ENCODE measurements around the gene TSLP. TPM values are rescaled to one million over a fixed set of nuclear protein-coding genes. Genes with fewer than 3 reads are reported as not detected.

The TSLP gene
- 4.9 TPM for polyA plus RNA-seq (2013, experiment 1 of 2)
- 8.3 TPM for polyA plus RNA-seq (2013, experiment 2 of 2)

GRCh38 chr5:111071413-111071812 lies at the start of gene TSLP:
TSLP (plus strand) TSS chr5:111071713; CDS start chr5:111071891, 178 bp downstream.
- Histone ChIP-seq H3K9me3 (ENCODE audit: control insufficient read depth, low read length) (no peaks in the 10 kb centered on the region), H3K27ac (ENCODE audit: low read depth, low read length, severe bottlenecking) (no peak within 1 kb of the TSS), H3K4me3 (ENCODE audit: extremely low read depth, insufficient read depth, low read length, poor library complexity, severe bottlenecking) (peak within 1 kb of the TSS; percentile 22), H3K36me3 (ENCODE audit: control insufficient read depth, insufficient read depth, low read length) (no peaks in the 10 kb centered on the region), H3K4me1 (ENCODE audit: control insufficient read depth, insufficient read depth, low read length, poor library complexity, severe bottlenecking) (peaks cover 3% of the 10 kb centered on the region)
- 78 to 84% methylated on average over 1 to 4 of the region's 4 CpGs for WGBS, 2 experiments (ENCODE audit: insufficient coverage in 2 of 2)

GRCh38 chr5:111022301-111022700 lies 49.2 kb upstream of the TSLP start:
- H3K4me3 ChIP-seq (ENCODE audit: extremely low read depth, insufficient read depth, low read length, poor library complexity, severe bottlenecking): no peak overlapping the region
- no peaks in the 10 kb centered on the region for H3K9me3 ChIP-seq (ENCODE audit: control insufficient read depth, low read length)
- H3K36me3 ChIP-seq (ENCODE audit: control insufficient read depth, insufficient read depth, low read length): no peaks in the 10 kb centered on the region
- no peaks in the 10 kb centered on the region for H3K4me1 ChIP-seq (ENCODE audit: control insufficient read depth, insufficient read depth, low read length, poor library complexity, severe bottlenecking)
- 76 to 84% methylated on average over 2 to 5 of the region's 5 CpGs for WGBS, 2 experiments (ENCODE audit: insufficient coverage in 2 of 2)
- no peak overlapping the region for H3K27ac ChIP-seq (ENCODE audit: low read depth, low read length, severe bottlenecking)

GRCh38 chr5:111028865-111029264 lies 42.6 kb upstream of the TSLP start:
- Histone ChIP-seq H3K9me3 (ENCODE audit: control insufficient read depth, low read length) (no peaks in the 10 kb centered on the region), H3K4me3 (ENCODE audit: extremely low read depth, insufficient read depth, low read length, poor library complexity, severe bottlenecking) (no peak overlapping the region), H3K27ac (ENCODE audit: low read depth, low read length, severe bottlenecking) (no peak overlapping the region), H3K36me3 (ENCODE audit: control insufficient read depth, insufficient read depth, low read length) (no peaks in the 10 kb centered on the region), H3K4me1 (ENCODE audit: control insufficient read depth, insufficient read depth, low read length, poor library complexity, severe bottlenecking) (no peaks in the 10 kb centered on the region)
- no CpG with 5 or more reads among the region's 2 CpGs for WGBS, 2 experiments (ENCODE audit: insufficient coverage in 2 of 2)

GRCh38 chr5:111043712-111044506 lies 27.6 kb upstream of the TSLP start:
- H3K27ac ChIP-seq (ENCODE audit: low read depth, low read length, severe bottlenecking): peak overlapping the region; percentile 29
- H3K36me3 ChIP-seq (ENCODE audit: control insufficient read depth, insufficient read depth, low read length): no peaks in the 10 kb centered on the region
- H3K4me3 ChIP-seq (ENCODE audit: extremely low read depth, insufficient read depth, low read length, poor library complexity, severe bottlenecking): no peak overlapping the region
- H3K4me1 ChIP-seq (ENCODE audit: control insufficient read depth, insufficient read depth, low read length, poor library complexity, severe bottlenecking): peaks cover 7% of the 10 kb centered on the region
- no peaks in the 10 kb centered on the region for H3K9me3 ChIP-seq (ENCODE audit: control insufficient read depth, low read length)
- WGBS, 2 experiments (ENCODE audit: insufficient coverage in 2 of 2): 40 to 93% methylated on average over 1 to 2 of the region's 5 CpGs

GRCh38 chr5:111058064-111058463 lies 13.4 kb upstream of the TSLP start:
- H3K4me3 ChIP-seq (ENCODE audit: extremely low read depth, insufficient read depth, low read length, poor library complexity, severe bottlenecking): no peak overlapping the region
- no peaks in the 10 kb centered on the region for H3K9me3 ChIP-seq (ENCODE audit: control insufficient read depth, low read length)
- H3K36me3 ChIP-seq (ENCODE audit: control insufficient read depth, insufficient read depth, low read length): no peaks in the 10 kb centered on the region
- H3K27ac ChIP-seq (ENCODE audit: low read depth, low read length, severe bottlenecking): no peak overlapping the region
- no peaks in the 10 kb centered on the region for H3K4me1 ChIP-seq (ENCODE audit: control insufficient read depth, insufficient read depth, low read length, poor library complexity, severe bottlenecking)

GRCh38 chr5:111060169-111060568 lies 11.3 kb upstream of the TSLP start:
- no peaks in the 10 kb centered on the region for H3K36me3 ChIP-seq (ENCODE audit: control insufficient read depth, insufficient read depth, low read length)
- WGBS, 2 experiments (ENCODE audit: insufficient coverage in 2 of 2): 82 to 100% methylated on average over 2 of the region's 2 CpGs

GRCh38 chr5:111061618-111062017 lies 9.9 kb upstream of the TSLP start:
- Histone ChIP-seq H3K4me3 (ENCODE audit: extremely low read depth, insufficient read depth, low read length, poor library complexity, severe bottlenecking) (no peak overlapping the region), H3K36me3 (ENCODE audit: control insufficient read depth, insufficient read depth, low read length) (no peaks in the 10 kb centered on the region), H3K4me1 (ENCODE audit: control insufficient read depth, insufficient read depth, low read length, poor library complexity, severe bottlenecking) (no peaks in the 10 kb centered on the region), H3K9me3 (ENCODE audit: control insufficient read depth, low read length) (no peaks in the 10 kb centered on the region), H3K27ac (ENCODE audit: low read depth, low read length, severe bottlenecking) (no peak overlapping the region)

More at GRCh38 chr5:111060169-111060568, 11.3 kb upstream of the TSLP start:
- Histone ChIP-seq H3K27ac (ENCODE audit: low read depth, low read length, severe bottlenecking) (no peak overlapping the region), H3K4me1 (ENCODE audit: control insufficient read depth, insufficient read depth, low read length, poor library complexity, severe bottlenecking) (no peaks in the 10 kb centered on the region), H3K9me3 (ENCODE audit: control insufficient read depth, low read length) (no peaks in the 10 kb centered on the region), H3K4me3 (ENCODE audit: extremely low read depth, insufficient read depth, low read length, poor library complexity, severe bottlenecking) (no peak overlapping the region)

- no peaks in the 10 kb centered on the region for H3K36me3 ChIP-seq (ENCODE audit: control insufficient read depth, insufficient read depth, low read length)
- WGBS, 2 experiments (ENCODE audit: insufficient coverage in 2 of 2): 66% methylated on average over 3 of the region's 3 CpGs; no CpG with 5 or more reads in 1 of the 2 experiments
- H3K4me3 ChIP-seq (ENCODE audit: extremely low read depth, insufficient read depth, low read length, poor library complexity, severe bottlenecking): no peak overlapping the region
- H3K9me3 ChIP-seq (ENCODE audit: control insufficient read depth, low read length): no peaks in the 10 kb centered on the region
- no peak overlapping the region for H3K27ac ChIP-seq (ENCODE audit: low read depth, low read length, severe bottlenecking)
- H3K4me1 ChIP-seq (ENCODE audit: control insufficient read depth, insufficient read depth, low read length, poor library complexity, severe bottlenecking): no peaks in the 10 kb centered on the region
Observed at GRCh38 chr5:111063709-111064322, 7.7 kb upstream of the TSLP start.

GRCh38 chr5:111066261-111066938 lies 5.1 kb upstream of the TSLP start:
- Histone ChIP-seq H3K4me3 (ENCODE audit: extremely low read depth, insufficient read depth, low read length, poor library complexity, severe bottlenecking) (no peak overlapping the region), H3K9me3 (ENCODE audit: control insufficient read depth, low read length) (no peaks in the 10 kb centered on the region), H3K36me3 (ENCODE audit: control insufficient read depth, insufficient read depth, low read length) (no peaks in the 10 kb centered on the region), H3K4me1 (ENCODE audit: control insufficient read depth, insufficient read depth, low read length, poor library complexity, severe bottlenecking) (peaks cover 3% of the 10 kb centered on the region), H3K27ac (ENCODE audit: low read depth, low read length, severe bottlenecking) (no peak overlapping the region)
- WGBS, 2 experiments (ENCODE audit: insufficient coverage in 2 of 2): 90 to 100% methylated on average over 2 of the region's 2 CpGs

GRCh38 chr5:111068213-111068612 lies 3.3 kb upstream of the TSLP start:
- Histone ChIP-seq H3K36me3 (ENCODE audit: control insufficient read depth, insufficient read depth, low read length) (no peaks in the 10 kb centered on the region), H3K27ac (ENCODE audit: low read depth, low read length, severe bottlenecking) (no peak overlapping the region), H3K4me3 (ENCODE audit: extremely low read depth, insufficient read depth, low read length, poor library complexity, severe bottlenecking) (no peak overlapping the region), H3K9me3 (ENCODE audit: control insufficient read depth, low read length) (no peaks in the 10 kb centered on the region), H3K4me1 (ENCODE audit: control insufficient read depth, insufficient read depth, low read length, poor library complexity, severe bottlenecking) (peaks cover 3% of the 10 kb centered on the region)
- WGBS, 2 experiments (ENCODE audit: insufficient coverage in 2 of 2): 86% methylated on average over 1 of the region's 2 CpGs; no CpG with 5 or more reads in 1 of the 2 experiments
